ENCODE measurements around the gene MYO7A.

GRCh38 chr11:77081976-77082836 is 45.8 kb upstream of the MYO7A start:
- no peak for TF ChIP-seq POLR2A (IDR thresholded peaks at IDR 0.05; ENCODE audit: low read length)
- no peak for TF ChIP-seq GATA1 (IDR thresholded peaks at IDR 0.05; ENCODE audit: low read depth, low read length)

All from erythroblast (primary cell).